GM19395 (cell line): ENCODE data around the gene KRTCAP2.
A peak's percentile ranks its signal among the peaks of the same experiment; 100 is the strongest.
"Not testable (repeated sequence)": the region's sequence is repeated elsewhere in the genome, so short reads cannot be mapped to it uniquely, and the experiment has no call there.

Experiments used
- ATAC-seq: cut with Tn5 transposase; IDR thresholded peaks from one replicate; pipeline ENCODE4 v1.9.1; 2021; ENCODE audit warnings: mild to moderate bottlenecking, moderate library complexity; ENCODE audit not compliant: unreplicated experiment

Gene KRTCAP2

DNA sequence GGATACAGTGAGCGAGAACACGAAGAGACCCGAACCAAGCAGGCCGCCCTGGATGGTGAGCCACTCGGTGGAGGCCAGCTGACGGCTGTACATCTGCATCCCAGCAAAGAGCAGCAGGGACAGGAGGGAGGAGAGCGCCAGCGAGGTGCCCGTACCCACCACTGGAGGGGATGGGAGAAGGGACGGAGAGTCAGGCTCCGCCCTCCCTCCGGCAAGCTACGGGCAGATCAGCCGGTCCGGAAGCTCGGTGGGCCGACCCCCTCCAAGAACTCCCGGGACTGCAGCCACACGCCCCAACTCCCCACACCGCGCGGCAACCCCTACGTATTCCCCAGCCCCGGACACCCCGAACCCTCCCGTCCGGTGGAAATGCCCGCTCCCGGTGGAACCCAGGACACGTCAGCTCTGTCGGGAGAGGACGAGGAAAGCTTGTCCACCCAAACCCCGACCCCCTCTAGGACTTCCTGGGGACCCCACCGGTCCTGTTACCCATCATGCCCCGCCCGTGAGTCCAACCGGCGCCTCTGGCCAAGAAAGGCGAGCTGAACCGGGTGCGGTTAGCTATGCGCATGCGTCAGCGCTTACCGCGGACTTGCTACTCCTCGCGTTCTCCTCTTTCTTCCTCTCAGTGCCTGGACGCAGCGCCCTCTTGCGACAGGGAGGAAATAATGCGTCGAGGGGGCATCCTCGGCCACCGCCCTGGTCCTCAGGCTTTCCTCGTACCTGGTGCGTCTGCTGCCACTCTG, at the start of gene KRTCAP2:
Gene KRTCAP2, minus strand, starts transcription at position 573 of the 746 bp plus-strand sequence. Its CDS starts 80 bp downstream, at position 493.
- ATAC-seq = peak; percentile 76

DNA sequence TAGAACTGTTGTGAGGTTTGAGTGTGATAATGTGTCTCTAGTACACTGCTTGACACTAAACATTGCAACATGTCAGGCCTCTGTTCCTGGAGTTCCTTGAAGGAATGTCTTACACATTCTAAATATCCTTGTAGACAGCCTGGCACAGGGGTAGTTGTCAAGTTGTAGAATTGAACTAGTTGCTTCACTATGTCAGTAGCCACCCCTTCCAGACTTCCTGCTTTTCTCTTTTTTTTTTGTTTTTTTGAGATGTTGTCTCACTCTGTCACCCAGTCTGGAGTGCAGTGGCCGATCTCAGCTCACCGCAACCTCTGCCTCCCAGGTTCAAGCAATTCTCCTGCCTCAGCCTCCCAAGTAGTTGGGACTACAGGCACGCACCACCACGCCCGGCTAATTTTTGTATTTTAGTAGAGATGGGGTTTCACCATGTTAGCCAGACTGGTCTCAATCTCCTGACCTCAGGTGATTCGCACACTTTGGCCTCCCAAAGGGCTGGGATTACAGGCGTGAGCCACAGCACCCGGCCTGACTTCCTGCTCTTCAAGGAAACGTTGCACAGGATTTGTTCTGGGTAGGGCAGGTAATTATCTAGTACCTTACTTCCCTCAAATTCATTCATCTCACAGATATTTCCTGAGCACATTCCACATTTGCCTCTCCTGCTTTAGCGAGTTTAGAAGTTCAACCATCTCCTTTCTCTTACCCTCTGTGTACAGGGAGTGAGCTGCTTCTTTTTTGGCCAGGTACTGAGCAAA, 47.3 kb upstream of the KRTCAP2 start:
- not testable (repeated sequence) for ATAC-seq

DNA sequence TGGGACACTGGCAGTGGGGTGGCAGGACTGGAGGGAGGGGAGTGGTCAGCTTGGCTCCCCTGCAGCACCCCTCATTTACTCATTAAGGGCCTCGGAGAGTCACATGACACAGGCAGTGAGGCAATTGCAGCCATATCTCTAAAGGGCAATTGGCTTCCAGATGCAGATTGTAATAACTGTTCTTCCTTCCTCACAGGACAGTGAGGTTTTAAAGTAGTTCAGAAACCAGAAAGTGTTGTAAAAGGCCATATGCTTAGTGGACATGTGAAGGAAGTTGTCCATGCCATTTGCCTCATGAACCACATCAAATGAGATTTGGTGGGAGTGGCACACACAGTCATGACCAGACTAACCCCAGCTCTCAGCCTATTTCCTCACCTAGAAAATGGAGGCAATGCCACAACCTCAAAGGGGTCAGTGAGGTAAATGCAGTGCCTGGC, 46.5 kb upstream of the KRTCAP2 start:
- no peak for ATAC-seq

DNA sequence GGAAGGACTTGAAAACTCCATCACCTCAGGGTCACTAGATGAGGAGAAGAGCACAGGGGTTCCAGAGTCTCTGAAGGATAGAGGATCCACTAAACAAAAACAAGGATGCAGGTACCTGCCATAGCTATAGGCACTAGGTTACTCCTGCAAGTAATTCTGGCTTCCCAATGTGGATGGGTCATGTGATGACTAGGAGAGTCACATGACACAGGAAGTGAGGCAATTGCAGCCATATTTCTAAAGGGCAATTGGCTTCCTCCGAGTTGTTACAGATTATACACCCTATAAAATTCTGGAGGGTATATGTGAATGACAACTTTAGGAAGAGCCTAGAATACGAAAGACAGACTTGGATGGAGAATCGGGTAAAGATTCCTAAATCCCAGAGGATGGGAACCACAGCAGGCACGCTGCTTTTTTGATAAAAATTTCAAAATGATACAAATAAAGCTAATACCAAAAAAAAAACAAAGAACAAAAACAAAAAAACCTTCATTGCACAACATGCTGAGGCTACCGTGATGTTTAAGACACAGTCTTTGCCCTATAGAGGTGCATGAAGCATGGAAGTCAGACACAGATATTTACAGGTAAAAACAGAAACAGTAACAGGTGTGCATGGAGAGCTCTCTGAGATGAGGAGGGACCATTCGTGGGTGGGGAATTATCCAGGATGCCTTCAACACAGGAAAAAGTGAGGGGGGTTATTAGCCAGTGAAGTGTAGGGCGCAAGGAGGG, 45.9 kb upstream of the KRTCAP2 start:
- ATAC-seq = no peak

DNA sequence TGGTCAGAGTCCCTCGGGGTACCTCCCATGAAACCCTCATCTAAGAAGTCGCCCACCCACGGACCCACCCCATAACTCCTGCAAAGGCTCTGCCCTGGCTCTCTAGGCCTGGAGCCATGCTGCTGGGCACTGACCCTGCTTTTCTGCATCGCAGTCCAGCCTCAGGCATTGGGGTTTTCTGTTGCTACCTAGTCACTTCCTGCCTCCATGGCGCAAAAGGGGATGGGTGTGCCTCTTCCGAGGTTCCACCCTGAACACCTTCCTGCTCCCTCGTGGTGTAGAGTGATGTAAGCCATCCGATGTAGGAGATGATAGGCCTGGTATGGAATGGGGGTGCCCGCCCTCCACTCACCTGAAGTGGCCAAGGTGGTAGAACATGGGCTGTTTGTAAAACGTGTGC, 41.6 kb upstream of the KRTCAP2 start:
- not testable (repeated sequence) for ATAC-seq

DNA sequence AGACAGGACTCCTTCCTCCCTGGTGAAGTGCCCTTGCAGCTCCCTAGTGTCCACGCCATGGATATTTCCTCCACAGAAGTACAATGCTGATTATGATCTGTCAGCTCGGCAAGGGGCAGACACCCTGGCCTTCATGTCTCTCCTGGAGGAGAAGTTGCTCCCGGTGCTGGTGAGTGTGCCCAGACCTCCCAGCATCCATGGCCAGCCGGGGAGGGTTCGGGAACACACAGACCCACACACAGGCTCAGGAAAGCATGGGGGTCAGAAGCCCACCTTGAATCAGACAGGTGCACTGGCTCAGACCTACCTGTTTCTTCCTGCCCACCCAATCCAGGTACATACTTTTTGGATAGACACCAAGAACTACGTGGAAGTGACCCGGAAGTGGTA, 38.9 kb upstream of the KRTCAP2 start:
- not testable (repeated sequence) for ATAC-seq

DNA sequence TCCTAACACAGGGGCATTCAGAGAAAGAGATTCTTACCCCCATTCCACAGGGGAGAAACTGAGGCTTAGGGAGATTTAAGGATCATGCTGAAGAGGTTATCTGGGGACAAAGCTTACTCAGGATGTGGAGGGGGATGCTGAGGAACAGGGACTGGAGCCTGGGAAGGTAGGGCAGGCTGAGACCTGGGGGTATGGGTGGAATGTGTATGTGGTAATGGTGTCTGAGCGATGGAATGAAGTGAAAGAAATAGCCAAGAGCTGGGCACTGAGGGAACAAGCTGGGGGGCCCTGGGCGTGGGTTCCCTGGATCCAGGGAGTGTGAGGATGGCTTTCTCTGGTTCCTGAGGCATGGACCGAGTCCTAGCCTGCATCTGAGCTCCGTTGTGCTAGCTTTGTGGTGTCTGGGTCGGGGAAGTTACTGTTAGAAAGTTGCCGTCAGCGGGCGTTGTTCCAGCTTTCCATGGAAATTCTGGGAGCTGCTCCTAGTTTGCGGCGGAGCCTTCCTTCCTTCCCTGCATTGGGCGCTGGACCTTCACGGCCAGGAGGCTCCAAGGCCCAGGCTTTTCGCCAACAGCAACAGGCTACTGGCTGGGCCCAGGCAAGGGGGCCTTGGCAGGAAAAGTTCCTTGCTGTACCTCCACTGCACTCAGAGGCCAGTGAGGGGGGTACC, 38.4 kb upstream of the KRTCAP2 start:
- ATAC-seq = not testable (repeated sequence)

DNA sequence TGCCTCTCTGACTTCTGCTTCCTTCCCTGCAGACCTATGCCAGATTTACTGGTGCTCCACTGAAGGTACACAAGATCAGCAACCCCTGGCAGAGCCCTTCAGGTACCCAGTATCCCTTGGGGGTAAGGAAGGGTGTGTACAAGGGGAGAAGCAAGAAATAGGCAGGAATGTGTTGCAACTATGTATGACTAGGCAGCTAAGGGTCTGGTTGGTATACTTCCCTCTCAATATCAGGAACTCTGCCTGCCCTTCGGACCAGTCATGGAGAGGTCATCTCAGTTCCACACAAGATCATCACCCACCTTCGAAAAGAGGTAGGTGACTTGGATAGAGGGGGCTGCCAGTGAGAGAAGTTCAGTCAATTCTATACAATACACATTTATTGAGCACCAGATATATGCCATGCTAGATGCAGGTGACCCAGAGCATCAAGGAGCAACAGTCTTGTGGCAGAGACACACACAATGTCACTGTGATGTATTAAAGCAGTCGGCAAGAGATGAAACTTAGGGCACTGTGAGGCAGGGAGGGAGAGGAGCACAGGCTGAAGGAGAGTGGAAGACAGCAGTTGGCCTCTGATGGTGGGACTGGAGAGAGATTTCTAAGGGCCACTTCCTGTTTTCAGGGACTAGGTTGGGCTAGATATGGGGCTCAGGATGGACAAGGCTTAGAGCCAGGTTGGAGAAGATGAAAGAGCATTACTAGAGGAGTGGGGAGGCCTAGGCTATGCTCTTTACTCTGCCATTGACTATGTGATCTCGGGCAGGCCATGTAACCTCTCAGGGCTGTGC, 37.4 kb upstream of the KRTCAP2 start:
- no peak for ATAC-seq

DNA sequence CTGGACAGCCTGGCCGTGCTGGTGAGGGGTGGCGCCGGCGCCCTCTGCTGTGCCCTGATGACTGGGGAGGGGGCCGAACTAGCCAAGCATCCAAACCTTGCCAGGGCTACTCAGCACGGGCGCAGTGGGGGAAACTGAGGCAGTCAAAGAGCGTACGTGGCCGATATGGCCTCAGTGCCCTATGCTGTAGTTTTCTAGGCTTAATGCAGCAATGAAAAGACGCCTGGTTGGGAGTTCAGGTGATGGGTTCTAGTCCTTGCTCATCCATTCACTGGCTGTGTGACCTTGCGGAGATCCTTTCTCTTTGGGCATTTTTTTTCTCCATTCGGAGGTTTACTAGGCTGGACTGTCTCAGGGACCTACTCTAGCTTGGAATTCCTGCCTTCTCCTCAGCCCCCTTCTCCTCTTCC, 36.2 kb upstream of the KRTCAP2 start:
- no peak for ATAC-seq

DNA sequence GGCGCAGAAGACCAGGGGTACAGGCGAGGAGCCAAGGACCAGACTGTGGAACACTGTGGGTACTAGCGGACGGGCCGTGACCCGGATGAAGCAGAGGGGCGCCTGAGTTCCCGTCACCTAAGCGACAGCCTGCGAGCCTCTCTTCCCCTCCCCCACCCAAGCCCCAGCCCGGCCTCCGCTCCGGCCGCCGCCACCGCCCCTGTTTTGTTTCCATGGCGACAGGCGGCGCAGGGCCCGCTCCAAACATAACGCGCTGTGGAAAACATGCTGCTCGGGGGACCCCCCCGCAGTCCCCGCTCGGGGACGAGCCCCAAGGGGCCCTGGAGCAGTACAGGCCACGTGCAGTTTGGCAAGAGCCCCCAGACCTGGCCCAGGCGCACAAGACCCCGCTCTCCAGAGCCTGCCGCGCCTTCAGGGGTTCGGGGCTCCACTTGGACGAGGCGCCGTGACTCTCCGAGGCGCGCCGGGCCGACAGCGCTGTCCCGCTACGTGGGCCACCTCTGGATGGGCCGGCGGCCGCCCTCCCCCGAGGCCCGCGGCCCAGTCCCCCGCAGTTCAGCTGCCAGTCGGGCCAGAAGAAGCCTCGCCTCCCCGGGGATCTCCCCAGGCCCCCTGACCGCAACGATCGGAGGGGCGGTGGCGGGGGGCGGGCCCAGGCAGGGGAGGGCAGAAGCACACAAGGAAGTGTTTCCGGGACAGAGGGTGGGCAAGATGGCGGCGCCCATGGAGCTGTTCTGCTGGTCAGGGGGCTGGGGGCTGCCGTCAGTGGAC, 35.6 kb upstream of the KRTCAP2 start, which contains the start of gene MTX1:
Gene MTX1, plus strand, starts transcription at position 155 of the 771 bp plus-strand sequence. Its CDS starts 110 bp downstream, at position 265.
- peak; percentile 84 for ATAC-seq

DNA sequence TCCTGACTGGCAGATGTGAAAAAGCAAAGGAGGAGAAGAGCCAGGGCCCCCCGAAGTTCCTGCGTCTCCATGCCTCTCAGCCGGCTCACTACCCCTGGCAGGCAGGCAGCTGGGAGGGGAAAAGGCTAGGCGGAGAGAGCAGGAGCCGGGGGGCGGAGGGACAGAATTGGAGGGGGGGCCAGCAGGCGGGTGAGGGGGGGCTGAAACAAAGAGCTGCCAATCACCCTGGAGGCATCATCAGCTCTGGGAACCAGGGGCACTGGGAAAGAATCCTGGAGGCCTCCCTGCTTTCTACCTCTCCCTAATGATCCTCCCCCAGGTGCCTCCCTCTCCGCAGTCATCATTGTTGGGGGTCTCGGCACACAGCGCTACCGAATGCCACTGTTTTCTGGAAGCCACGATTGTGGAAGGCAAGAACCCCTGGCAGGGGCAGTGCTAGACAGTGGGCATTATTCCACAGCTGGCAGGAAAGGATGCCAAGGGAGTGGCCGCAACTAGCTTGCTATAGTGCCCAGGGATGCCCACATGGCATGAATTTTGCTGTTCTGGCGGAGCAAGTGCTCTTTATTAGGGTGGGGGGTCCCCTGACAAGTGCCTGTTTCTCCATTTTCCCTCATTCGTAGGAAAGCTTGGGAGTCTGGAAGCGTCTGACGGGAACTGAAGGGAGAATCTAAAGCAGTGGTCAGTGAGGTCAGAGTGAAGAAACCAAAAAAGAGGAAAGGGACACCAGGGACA, 34.9 kb upstream of the KRTCAP2 start, which contains the start of gene THBS3:
Gene THBS3, minus strand, starts transcription at position 92 of the 735 bp plus-strand sequence. Its CDS starts 21 bp downstream, at position 71.
- ATAC-seq = no peak

DNA sequence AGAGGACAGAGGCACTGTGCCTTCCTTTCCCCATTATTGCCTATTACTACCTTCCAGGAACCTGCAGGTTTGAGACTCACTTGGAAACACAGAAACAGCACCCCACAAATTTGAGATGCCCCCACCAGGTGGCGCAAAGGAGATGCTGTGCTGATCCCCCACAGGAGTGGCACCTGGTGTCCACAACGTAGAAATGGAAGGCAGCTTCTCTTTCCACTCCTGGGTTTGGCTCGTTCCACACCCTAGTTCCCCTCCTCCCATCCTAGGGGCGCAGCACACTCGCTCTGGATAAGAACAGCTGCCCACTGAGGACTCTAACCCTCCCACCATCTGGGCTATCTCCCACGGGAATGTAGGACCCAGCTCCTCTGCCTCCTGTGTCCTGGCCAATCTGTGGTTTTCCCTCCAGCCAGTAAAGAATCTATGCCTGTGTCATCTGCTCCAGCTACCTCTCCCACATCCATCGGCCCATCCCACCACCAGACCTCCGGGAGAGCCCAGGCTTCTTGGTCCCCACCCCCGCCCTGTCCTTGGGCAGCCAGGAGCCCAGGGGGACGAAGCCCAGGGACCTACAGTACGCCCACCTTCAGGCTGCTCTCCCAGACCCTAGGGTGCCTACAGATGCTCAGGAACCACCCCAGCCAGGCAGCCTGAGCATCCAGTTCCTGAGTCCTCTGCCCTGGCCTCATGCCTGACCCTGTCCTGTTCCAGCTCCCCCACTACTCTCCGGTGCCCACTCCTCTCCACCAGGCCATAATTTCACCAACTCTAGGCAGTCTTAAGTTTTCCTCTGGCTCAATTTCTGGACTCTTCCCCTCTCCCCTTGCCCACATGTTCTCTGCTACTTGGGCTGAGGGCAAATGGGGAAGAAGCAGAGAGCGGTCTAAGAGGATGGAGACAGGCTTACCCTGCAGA, 34.0 kb upstream of the KRTCAP2 start:
- no peak for ATAC-seq

DNA sequence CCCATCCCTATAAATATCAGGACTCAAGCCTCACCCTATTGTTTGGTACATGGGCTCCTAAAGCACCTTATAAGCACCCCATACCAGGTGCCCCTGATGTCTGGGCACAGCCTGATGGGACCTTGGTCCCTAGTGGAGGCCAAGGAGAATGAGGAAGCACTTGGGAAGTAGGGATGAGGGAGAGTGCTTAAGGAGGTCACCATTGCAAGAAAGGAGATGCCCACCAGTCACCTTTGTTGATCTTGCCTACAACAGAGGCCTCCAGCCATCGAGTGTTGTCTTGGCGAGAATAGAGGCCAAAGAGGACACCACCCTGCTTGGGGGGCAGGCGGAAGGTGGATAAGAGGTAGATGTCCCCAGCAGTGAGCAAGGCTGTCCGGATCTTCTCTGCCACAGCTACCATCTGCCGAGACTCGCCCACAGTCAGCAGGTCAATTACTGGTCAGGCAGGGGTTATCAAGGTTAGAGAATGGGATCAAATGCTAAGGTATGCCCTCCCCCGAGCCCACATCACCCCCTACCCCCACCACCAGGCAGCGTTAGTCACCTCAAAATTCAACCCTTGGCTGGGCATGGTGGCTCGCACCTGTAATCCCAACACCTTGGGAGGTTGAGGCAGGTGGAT, 33.0 kb upstream of the KRTCAP2 start:
- ATAC-seq = no peak

DNA sequence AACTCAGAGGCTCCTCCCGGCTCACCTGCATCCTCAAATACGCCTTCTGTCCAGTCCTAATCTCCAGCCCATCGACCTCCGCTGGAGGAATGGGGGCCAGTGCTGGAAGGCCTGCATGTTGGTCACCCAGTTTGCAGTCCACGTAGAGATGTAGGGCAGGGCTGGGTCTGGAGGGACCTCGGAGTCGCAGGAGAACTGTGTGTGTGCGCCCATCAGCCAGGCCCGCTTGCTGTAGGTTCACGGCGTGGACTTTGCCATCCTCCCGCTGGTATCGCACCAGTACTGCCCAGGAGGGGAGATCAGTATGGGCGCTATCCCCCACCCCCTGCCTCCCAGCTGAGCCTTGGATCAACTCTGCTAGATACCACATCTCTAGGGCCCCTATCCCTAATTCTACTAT, 31.9 kb upstream of the KRTCAP2 start:
- ATAC-seq = no peak

DNA sequence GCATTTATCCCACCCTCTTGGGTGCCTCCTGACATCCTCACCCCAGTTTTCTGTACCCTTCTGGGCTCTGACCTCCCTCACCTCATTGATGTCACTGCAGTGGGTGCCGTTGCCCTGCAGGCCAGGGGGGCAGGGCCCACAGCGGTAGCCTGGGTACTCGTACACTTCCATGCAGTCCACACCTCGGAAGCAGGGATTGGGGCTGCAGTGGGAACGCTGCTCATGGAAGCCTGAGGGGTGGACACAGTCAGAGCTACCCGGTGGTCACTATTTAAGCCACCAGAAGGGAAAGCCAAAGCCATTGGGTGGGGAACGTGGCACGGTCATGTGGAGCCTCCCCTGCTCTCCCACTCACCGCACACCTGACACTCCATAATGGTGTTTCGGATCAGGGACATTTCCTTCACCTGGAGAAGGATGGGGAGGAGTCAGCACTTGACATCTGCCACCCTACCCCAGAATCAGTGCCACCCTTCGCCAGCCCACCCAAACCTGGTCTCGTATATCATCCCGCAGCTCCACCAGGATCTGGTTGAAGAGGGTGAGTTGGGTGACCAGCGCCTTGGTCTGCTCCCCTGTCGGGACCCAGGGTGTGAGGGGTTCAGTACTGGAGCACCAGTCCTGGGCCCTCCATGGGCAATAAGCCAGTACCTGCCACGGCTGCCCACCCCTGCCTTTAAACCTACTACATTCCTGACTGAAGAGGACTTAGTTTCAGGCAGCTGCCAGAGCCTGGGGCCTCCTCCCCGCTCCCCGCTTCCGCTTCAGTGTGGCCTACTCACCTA, 29.8 kb upstream of the KRTCAP2 start:
- ATAC-seq = no peak

DNA sequence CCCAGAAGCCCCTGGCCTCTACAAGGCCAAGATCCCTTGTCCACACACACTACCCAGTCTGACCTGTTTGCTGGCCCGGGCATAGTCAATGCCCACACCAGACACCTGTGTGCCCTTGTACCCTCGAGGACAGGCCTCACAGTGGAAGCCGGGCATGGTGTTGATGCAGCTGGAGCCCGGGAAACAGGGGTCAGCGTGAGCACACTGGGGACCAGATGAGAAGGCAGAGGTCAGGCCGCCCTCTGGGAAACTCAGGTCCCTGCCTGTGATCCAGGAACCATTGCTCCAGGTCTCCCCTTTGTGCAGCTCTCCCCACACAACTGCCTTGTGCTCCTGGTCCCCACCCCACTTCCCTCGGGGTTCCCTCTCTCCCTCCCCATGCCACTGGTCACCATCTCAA, 29.1 kb upstream of the KRTCAP2 start:
- no peak for ATAC-seq
